ENCODE data around the gene RAD9A.

DNA sequence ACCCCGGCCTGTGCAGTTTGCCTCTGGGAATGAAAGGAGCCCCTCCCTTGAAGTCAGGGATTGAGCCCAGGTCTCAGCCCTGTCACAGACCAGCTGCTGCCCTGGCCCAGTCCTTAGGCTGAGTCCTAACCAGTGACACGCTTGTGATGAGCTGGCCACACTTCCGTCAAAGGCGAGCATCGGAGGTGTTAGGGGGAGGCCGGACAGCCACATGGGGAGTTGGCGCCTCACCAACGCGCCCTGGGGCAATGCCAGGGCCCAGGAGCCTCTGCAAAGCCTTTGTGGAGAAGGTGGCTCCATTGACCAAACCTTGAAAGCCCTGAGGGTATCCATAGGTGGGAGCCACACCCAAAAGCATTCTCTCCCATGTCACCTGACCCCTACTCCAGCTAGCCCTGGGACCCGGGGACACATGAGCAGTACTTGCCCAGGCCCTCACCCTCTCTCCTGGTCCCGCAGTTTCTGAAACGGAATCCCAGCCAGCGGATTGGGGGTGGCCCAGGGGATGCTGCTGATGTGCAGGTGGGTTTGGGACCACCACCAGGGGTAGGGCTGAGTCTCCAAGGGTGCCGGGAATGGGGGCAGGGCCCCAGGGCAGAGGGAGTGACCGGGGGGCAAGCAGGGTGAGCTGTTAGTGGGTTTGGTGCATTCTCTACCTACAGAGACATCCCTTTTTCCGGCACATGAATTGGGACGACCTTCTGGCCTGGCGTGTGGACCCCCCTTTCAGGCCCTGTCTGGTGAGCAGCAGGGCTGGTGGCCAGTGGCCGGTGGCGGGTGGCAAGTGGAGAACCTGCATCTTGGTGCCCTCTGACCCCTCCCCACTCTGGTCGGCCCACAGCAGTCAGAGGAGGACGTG, 42.0 kb downstream of the RAD9A start:
- TF ChIP-seq, protein P1, sequence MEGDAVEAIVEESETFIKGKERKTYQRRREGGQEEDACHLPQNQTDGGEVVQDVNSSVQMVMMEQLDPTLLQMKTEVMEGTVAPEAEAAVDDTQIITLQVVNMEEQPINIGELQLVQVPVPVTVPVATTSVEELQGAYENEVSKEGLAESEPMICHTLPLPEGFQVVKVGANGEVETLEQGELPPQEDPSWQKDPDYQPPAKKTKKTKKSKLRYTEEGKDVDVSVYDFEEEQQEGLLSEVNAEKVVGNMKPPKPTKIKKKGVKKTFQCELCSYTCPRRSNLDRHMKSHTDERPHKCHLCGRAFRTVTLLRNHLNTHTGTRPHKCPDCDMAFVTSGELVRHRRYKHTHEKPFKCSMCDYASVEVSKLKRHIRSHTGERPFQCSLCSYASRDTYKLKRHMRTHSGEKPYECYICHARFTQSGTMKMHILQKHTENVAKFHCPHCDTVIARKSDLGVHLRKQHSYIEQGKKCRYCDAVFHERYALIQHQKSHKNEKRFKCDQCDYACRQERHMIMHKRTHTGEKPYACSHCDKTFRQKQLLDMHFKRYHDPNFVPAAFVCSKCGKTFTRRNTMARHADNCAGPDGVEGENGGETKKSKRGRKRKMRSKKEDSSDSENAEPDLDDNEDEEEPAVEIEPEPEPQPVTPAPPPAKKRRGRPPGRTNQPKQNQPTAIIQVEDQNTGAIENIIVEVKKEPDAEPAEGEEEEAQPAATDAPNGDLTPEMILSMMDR (IDR thresholded peaks at IDR 0.05): no peak
- TF ChIP-seq POLR2A (IDR thresholded peaks at IDR 0.05): no peak
- TF ChIP-seq POLR2AphosphoS5 (IDR thresholded peaks at IDR 0.05): no peak

All from prostate gland (tissue), 2 donors.